HepG2 (cell line): Measurements from ENCODE around the gene CAPN15. TPM values are rescaled to one million over a fixed set of nuclear protein-coding genes. Genes with fewer than 3 reads are reported as not detected.

ENCODE experiments used
- ATF1 ChIP-seq: IDR thresholded peaks from 2 replicates; pipeline ENCODE4 v1.6.1; 2016; ENCODE audit warnings: mild to moderate bottlenecking, control low read depth
- HMGA1 ChIP-seq: sonication (generic); formaldehyde crosslinking; conservative IDR thresholded peaks from 2 replicates; pipeline ENCODE4 v1.4.0; 2020; ENCODE audit warnings: missing genetic modification reagents
- HNRNPK ChIP-seq: fragments of 200-400 bp; formaldehyde crosslinking; IDR thresholded peaks from 2 replicates; pipeline ENCODE4 v1.6.1; 2018; ENCODE audit warnings: low read length, low read depth, moderate library complexity, mild to moderate bottlenecking; ENCODE audit not compliant: poor library complexity, severe bottlenecking
- KLF12 ChIP-seq: sonication (generic); formaldehyde crosslinking; IDR thresholded peaks from 2 replicates; pipeline ENCODE4 v1.4.0; 2020; ENCODE audit warnings: missing genetic modification reagents, borderline replicate concordance
- MED1 ChIP-seq: sonication (generic); formaldehyde crosslinking; IDR thresholded peaks from 2 replicates; pipeline ENCODE4 v1.4.0; 2020; ENCODE audit warnings: missing genetic modification reagents
- U2AF2 ChIP-seq: fragments of 200-400 bp; formaldehyde crosslinking; IDR thresholded peaks from 2 replicates; pipeline ENCODE4 v1.6.1; 2017; ENCODE audit warnings: low read depth, mild to moderate bottlenecking, low read length
- ZNF674 ChIP-seq: sonication (generic); formaldehyde crosslinking; IDR thresholded peaks from 2 replicates; pipeline ENCODE4 v1.5.0; 2020; ENCODE audit warnings: low read depth, mild to moderate bottlenecking, missing genetic modification reagents
- polyA plus RNA-seq, 8 experiments: library from polyadenylated mRNA; depleted of rRNA in 3 of 8; stranded (reverse) in 7 of 8; unstranded in 1 of 8; fragments of >200 nt; fragmentation: Illumina TruSeq in 4 of 8; extraction: Trizol in 4 of 8; gene quantifications; 2 replicates each; pipeline versions ENCODE4 v1.2.1 to v1.2.3, GENCODE V29; 2011 to 2016; ENCODE audit warnings: low read depth in 4 of 8, missing spikeins in 1 of 8, mixed read lengths in 1 of 8; ENCODE audit not compliant: insufficient read depth in 1 of 8
- total RNA-seq, 5 experiments: library from RNA; depleted of rRNA; stranded (reverse); fragments of >200 nt; fragmentation: Illumina TruSeq; extraction: Trizol; gene quantifications; 2 replicates each; pipeline ENCODE4 v1.2.3, GENCODE V29; 2016; ENCODE audit warnings: low read depth in 1 of 5
- TF ChIP-seq, protein P1 (sequence below): sonication (generic); formaldehyde crosslinking; IDR thresholded peaks from 2 replicates; pipeline ENCODE4 v1.9.0; 2021; ENCODE audit warnings: mild to moderate bottlenecking, missing genetic modification reagents
- TF ChIP-seq, protein P2 (sequence below): sonication (generic); formaldehyde crosslinking; IDR thresholded peaks from 2 replicates; pipeline ENCODE4 v1.4.0; 2020; ENCODE audit warnings: missing genetic modification reagents
- TF ChIP-seq, protein P3 (sequence below): sonication (generic); formaldehyde crosslinking; IDR thresholded peaks from one replicate; pipeline ENCODE4 v1.5.1; 2020; ENCODE audit warnings: mild to moderate bottlenecking, missing genetic modification reagents; ENCODE audit errors: not compliant biosample characterization
- TF ChIP-seq, protein P4 (sequence below): sonication (generic); formaldehyde crosslinking; IDR thresholded peaks from 2 replicates; pipeline ENCODE4 v1.5.0; 2020; ENCODE audit warnings: mild to moderate bottlenecking, missing genetic modification reagents, moderate library complexity

CAPN15 gene
- total and polyA plus RNA-seq, 2 of the 13 experiments (the other 11 are each of a cell fraction or from before 2014, with no cell fraction given) = 14.9 to 24.5 TPM

DNA sequence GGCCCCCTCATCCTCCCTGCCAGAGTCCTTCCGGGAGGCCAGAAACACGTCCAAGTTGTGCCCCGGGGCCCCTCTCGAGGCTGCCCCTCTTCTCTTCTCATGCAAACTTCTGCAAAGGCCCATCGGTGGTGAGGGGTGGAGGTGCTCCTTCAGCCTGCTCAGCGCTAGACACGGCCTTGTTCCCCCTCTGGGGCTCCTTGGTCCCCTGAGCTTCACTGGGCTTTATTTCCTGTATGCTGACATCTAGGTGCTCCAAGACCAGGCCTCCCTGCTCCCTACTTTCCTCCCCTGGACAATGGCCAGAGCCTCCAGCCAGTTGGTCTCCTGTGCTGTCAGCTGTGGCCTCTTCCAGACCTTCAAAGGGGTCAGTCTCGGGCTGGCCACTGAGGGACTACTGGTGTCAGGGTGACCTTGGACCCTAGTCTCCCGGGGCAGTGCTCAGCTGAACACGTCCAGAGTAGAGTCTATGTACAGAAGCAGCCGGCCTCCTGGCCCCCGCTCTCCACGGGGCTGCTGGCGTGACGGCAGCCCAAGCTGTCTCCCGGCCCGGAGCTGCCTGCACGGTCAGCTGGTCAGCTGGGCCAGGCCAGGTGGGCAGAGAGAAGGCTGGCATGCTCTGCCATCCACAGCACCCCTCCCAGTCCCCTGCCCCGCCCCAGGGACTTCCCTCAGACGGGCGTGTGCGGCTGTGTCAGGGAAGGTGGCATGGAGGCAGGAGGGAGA is 30.9 kb downstream of the CAPN15 start (continued):
- TF ChIP-seq, protein P1, sequence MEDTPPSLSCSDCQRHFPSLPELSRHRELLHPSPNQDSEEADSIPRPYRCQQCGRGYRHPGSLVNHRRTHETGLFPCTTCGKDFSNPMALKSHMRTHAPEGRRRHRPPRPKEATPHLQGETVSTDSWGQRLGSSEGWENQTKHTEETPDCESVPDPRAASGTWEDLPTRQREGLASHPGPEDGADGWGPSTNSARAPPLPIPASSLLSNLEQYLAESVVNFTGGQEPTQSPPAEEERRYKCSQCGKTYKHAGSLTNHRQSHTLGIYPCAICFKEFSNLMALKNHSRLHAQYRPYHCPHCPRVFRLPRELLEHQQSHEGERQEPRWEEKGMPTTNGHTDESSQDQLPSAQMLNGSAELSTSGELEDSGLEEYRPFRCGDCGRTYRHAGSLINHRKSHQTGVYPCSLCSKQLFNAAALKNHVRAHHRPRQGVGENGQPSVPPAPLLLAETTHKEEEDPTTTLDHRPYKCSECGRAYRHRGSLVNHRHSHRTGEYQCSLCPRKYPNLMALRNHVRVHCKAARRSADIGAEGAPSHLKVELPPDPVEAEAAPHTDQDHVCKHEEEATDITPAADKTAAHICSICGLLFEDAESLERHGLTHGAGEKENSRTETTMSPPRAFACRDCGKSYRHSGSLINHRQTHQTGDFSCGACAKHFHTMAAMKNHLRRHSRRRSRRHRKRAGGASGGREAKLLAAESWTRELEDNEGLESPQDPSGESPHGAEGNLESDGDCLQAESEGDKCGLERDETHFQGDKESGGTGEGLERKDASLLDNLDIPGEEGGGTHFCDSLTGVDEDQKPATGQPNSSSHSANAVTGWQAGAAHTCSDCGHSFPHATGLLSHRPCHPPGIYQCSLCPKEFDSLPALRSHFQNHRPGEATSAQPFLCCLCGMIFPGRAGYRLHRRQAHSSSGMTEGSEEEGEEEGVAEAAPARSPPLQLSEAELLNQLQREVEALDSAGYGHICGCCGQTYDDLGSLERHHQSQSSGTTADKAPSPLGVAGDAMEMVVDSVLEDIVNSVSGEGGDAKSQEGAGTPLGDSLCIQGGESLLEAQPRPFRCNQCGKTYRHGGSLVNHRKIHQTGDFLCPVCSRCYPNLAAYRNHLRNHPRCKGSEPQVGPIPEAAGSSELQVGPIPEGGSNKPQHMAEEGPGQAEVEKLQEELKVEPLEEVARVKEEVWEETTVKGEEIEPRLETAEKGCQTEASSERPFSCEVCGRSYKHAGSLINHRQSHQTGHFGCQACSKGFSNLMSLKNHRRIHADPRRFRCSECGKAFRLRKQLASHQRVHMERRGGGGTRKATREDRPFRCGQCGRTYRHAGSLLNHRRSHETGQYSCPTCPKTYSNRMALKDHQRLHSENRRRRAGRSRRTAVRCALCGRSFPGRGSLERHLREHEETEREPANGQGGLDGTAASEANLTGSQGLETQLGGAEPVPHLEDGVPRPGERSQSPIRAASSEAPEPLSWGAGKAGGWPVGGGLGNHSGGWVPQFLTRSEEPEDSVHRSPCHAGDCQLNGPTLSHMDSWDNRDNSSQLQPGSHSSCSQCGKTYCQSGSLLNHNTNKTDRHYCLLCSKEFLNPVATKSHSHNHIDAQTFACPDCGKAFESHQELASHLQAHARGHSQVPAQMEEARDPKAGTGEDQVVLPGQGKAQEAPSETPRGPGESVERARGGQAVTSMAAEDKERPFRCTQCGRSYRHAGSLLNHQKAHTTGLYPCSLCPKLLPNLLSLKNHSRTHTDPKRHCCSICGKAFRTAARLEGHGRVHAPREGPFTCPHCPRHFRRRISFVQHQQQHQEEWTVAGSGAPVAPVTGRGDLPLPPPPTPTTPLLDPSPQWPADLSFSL (CRISPR knock-in tag) = no peak
- TF ChIP-seq, protein P2, sequence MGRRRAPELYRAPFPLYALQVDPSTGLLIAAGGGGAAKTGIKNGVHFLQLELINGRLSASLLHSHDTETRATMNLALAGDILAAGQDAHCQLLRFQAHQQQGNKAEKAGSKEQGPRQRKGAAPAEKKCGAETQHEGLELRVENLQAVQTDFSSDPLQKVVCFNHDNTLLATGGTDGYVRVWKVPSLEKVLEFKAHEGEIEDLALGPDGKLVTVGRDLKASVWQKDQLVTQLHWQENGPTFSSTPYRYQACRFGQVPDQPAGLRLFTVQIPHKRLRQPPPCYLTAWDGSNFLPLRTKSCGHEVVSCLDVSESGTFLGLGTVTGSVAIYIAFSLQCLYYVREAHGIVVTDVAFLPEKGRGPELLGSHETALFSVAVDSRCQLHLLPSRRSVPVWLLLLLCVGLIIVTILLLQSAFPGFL (CRISPR knock-in tag) = no peak
- TF ChIP-seq, protein P3, sequence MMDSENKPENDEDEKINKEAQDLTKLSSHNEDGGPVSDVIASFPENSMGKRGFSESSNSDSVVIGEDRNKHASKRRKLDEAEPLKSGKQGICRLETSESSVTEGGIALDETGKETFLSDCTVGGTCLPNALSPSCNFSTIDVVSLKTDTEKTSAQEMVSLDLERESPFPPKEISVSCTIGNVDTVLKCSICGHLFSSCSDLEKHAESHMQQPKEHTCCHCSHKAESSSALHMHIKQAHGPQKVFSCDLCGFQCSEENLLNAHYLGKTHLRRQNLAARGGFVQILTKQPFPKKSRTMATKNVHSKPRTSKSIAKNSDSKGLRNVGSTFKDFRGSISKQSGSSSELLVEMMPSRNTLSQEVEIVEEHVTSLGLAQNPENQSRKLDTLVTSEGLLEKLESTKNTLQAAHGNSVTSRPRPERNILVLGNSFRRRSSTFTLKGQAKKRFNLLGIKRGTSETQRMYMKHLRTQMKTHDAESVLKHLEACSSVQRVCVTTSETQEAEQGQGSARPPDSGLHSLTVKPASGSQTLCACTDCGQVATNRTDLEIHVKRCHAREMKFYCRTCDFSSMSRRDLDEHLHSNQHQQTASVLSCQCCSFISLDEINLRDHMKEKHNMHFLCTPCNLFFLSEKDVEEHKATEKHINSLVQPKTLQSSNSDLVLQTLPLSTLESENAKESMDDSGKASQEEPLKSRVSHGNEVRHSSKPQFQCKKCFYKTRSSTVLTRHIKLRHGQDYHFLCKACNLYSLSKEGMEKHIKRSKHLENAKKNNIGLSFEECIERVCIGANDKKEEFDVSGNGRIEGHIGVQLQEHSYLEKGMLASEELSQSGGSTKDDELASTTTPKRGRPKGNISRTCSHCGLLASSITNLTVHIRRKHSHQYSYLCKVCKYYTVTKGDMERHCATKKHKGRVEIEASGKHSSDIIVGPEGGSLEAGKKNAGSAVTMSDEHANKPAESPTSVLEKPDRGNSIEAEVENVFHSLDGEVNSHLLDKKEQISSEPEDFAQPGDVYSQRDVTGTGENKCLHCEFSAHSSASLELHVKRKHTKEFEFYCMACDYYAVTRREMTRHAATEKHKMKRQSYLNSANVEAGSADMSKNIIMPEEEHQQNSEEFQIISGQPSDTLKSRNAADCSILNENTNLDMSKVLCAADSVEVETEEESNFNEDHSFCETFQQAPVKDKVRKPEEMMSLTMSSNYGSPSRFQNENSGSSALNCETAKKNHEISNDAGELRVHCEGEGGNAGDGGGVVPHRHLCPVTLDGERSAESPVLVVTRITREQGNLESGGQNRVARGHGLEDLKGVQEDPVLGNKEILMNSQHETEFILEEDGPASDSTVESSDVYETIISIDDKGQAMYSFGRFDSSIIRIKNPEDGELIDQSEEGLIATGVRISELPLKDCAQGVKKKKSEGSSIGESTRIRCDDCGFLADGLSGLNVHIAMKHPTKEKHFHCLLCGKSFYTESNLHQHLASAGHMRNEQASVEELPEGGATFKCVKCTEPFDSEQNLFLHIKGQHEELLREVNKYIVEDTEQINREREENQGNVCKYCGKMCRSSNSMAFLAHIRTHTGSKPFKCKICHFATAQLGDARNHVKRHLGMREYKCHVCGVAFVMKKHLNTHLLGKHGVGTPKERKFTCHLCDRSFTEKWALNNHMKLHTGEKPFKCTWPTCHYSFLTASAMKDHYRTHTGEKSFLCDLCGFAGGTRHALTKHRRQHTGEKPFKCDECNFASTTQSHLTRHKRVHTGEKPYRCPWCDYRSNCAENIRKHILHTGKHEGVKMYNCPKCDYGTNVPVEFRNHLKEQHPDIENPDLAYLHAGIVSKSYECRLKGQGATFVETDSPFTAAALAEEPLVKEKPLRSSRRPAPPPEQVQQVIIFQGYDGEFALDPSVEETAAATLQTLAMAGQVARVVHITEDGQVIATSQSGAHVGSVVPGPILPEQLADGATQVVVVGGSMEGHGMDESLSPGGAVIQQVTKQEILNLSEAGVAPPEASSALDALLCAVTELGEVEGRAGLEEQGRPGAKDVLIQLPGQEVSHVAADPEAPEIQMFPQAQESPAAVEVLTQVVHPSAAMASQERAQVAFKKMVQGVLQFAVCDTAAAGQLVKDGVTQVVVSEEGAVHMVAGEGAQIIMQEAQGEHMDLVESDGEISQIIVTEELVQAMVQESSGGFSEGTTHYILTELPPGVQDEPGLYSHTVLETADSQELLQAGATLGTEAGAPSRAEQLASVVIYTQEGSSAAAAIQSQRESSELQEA (CRISPR knock-in tag) = no peak
- TF ChIP-seq ATF1 (CRISPR knock-in tag) = no peak
- TF ChIP-seq MED1 = peak; percentile 91
- no peak for TF ChIP-seq ZNF674
- no peak for TF ChIP-seq KLF12 (CRISPR knock-in tag)
- TF ChIP-seq U2AF2 = no peak
- no peak for TF ChIP-seq HNRNPK
- TF ChIP-seq, protein P4, sequence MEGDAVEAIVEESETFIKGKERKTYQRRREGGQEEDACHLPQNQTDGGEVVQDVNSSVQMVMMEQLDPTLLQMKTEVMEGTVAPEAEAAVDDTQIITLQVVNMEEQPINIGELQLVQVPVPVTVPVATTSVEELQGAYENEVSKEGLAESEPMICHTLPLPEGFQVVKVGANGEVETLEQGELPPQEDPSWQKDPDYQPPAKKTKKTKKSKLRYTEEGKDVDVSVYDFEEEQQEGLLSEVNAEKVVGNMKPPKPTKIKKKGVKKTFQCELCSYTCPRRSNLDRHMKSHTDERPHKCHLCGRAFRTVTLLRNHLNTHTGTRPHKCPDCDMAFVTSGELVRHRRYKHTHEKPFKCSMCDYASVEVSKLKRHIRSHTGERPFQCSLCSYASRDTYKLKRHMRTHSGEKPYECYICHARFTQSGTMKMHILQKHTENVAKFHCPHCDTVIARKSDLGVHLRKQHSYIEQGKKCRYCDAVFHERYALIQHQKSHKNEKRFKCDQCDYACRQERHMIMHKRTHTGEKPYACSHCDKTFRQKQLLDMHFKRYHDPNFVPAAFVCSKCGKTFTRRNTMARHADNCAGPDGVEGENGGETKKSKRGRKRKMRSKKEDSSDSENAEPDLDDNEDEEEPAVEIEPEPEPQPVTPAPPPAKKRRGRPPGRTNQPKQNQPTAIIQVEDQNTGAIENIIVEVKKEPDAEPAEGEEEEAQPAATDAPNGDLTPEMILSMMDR (CRISPR knock-in tag) = no peak
- no peak for TF ChIP-seq HMGA1 (CRISPR knock-in tag)
